Inferior parietal cortex (tissue), 1 donor: Measurements from ENCODE around the gene C11orf68.
"Not testable (repeated sequence)": the region's sequence is repeated elsewhere in the genome, so short reads cannot be mapped to it uniquely, and the experiment has no call there.

ENCODE experiments used
- DNase-seq: peaks from one replicate; pipeline ENCODE4 v3.0.0-alpha.2; 2016; ENCODE audit errors: extremely low spot score

The C11orf68 gene

DNA sequence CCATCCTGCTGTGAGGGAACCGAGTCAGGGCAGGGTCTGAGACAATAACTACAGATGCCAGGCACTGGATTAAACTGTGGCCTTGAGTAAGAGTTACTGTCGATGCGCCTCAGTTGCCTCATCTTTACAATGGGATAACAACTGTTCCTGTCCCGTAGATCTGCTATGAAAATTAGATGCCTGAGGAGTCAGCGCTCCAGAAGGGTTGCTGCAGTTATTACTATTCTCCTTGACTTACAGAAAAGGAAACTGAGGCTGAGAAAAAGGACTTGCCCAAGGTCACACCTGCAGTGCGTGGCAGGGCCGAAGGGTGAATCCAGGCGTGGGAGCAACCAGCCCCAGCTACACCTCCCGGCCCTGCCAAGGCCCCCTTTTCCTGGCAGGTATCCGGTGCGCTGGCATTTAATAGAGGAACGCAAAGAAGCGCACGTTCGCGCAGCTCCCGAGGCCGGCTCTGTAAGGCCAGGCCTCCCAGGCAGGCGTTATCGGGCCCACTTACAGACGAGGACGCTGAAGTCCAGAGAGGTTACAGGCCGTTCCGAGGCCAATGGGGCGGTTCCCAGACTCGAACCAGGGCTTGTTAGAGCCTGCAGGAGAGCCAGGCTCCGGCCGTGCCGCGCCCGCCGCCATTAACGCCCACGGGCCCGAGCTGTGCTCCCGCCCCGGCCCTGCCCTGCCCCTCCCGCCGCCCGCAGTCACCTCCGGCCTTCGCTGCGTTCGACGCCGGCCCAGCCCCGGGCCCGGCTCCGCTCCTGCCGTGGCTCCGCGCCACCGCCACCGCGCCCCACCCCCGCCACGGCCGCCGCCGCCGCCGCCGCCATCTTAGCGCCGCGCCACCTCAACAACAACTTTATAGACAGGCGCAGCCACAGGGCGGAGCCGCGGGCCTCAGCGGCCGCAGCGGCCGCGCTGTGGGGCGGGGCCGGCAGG lies at the start of gene C11orf68:
C11orf68 (minus strand) TSS at position 852 of the 930 bp plus-strand sequence; CDS start at position 821, 31 bp downstream.
- DNase-seq: peak; percentile 29

DNA sequence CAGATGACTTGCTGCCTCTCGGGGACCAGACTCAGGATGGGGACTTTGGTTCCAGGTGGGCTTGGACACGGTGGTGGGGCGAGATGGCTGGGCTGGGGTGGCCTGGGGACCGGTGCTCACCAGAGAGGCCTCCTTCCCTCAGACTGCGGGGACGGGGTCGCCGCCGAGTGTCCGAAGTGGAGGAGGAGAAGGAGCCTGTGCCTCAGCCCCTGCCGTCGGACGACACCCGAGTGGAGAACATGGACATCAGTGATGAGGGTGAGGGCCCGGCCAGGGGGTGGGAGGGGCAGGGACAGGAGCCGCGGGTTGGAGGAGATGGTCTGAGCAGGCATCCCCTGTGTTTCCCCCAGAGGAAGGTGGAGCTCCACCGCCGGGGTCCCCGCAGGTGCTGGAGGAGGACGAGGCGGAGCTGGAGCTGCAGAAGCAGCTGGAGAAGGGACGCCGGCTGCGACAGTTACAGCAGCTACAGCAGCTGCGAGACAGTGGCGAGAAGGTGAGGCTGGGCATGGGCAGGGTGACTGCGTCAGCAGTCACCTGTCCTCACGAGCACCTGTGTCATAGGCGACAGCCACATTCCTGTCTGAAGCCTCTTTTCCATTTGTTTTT lies 48.6 kb upstream of the C11orf68 start:
- DNase-seq: no peak

DNA sequence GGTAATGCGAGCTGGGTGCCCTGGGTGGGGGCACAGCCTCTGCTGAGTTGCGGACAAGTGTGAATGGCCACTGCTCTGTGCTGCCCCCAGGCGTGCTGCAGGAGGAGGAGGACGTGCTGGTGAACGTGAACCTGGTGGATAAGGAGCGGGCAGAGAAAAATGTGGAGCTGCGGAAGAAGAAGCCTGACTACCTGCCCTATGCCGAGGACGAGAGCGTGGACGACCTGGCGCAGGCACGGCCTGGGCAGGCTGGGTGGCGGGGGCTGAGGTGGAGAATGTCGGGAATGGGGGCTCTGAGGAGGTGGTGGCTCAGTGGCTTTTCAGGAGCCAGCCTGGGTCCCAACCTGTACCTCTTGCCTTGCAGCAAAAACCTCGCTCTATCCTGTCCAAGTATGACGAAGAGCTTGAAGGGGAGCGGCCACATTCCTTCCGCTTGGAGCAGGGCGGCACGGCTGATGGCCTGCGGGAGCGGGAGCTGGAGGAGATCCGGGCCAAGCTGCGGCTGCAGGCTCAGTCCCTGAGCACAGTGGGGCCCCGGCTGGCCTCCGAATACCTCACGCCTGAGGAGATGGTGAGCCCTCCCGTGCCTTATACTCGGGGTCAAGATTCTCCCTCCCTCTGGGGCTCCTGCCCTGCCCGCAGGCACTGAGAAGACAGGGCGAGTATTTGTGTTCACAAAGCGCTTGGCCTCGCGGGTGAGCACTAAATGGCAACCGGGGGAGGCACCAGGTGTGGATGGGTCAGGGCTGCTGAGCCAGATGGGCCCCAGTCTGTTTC lies 47.3 kb upstream of the C11orf68 start:
- DNase-seq: no peak

DNA sequence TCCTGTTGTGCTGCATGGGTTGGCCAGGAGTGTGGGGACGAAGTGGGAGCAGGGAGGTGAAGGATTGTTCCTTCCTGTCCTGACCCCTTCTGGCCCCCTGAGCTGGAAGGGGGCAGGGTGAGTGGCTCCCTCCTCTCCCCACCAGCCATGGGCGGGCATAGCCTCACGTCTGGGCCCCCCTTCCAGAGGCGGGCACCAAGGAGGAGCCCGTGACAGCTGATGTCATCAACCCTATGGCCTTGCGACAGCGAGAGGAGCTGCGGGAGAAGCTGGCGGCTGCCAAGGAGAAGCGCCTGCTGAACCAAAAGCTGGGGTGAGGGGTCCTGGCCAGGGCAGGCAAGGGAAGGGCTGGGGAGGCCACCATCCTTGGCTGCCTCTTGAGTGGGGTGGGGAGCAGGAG lies 46.0 kb upstream of the C11orf68 start:
- DNase-seq: no peak

DNA sequence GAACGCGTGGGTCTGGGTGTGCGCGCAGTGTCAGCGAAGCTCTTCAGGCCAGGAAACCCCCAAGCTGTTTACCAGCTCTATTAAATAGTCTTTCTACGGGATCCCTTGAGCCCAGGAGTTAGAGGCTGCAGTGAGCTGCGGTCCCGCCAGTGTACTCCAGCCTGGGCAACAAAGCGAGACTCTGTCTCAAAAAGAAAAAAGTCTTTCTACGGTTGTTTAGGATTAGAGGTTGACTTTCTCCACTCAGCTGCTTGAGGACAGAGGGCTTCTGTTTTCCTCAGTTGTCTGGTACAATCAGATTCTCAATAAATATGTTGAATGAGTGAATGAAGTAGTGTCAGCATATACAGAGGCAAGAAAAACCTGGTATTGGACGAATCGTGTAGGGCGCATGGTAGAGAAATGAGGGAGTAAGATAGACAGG lies 43.3 kb upstream of the C11orf68 start:
- DNase-seq: no peak

DNA sequence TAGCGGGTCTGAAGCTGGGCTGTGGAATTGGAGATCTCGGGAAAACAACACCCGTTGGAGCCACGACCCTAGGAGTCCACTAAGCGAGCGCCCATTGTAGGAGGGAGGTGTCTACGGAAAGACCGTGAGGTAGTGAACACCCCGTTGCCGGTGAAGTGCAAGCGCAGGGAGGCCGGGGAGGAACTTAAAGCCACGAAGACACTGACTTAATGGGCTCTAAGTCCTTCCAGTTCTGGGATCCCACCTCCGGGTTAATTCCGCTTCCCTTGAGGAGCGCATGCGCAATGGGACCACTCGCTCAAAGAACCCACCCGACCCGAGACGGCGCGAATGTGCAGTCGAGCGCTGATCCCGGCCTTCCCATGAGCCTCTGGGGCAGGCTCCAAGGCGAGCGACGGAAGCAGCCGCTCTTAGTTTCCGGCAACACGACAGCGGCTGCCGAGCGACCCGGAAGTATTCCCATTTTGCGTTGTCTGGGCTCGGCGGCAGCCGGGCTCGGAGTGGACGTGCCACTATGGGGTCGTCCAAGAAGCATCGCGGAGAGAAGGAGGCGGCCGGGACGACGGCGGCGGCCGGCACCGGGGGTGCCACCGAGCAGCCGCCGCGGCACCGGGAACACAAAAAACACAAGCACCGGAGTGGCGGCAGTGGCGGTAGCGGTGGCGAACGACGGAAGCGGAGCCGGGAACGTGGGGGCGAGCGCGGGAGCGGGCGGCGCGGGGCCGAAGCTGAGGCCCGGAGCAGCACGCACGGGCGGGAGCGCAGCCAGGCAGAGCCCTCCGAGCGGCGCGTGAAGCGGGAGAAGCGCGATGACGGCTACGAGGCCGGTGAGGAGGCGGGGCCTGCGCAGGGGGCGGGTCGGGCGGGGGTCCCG lies 42.6 kb upstream of the C11orf68 start, which contains the start of gene SART1:
SART1 (plus strand) TSS at position 468 of the 874 bp plus-strand sequence; CDS start at position 515, 47 bp downstream.
- peak; percentile 99 for DNase-seq

DNA sequence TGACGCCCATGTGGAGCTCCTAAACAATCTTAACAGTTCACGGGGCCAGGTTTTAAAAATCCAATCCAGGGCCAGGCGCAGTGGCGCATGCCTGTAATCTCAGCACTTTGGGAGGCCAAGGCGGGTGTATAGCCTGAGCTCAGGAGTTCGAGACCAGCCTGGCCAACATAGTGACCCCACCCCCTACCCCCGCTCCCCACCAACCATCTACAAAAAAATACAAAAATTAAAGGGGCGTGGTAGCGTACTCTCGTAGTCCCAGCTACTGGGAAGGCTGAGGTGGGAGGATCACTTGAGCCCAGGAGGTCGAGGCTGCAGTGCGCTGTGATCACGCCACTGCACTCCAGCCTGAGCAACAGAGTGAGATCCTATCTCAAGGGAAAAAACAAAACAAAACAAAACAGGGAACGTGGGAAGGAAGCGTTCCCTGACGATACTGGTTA lies 42.0 kb upstream of the C11orf68 start:
- no peak for DNase-seq

DNA sequence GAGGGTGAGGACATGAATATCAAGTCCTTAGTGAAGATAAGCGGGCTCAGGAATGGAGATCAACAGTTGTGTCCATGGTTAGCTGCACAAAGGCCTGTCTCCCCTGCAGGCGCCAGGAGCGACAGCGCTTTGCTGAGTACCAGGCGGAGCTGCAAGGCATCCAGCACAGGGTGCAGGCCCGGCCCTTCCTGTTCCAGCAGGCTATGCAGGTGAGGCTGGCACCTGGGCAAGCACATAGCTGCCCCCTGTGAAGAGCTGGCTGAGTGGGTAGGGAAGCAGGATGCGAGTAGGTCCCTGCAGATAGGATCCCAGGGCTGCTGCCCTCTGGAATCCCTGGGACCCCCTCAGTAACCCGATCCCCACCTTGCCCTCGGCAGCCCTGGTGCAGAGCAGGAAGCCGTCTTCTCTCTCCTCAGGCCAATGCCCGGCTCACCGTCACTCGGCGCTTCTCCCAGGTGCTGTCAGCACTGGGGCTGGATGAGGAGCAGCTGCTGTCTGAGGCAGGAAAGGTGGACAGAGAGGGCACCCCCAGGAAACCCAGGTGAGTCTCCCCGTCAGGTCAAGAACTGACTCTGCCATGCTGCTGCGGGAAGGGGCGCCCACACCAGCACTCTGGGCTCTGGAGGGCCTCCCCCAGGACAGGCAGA lies 40.0 kb upstream of the C11orf68 start:
- DNase-seq: no peak

DNA sequence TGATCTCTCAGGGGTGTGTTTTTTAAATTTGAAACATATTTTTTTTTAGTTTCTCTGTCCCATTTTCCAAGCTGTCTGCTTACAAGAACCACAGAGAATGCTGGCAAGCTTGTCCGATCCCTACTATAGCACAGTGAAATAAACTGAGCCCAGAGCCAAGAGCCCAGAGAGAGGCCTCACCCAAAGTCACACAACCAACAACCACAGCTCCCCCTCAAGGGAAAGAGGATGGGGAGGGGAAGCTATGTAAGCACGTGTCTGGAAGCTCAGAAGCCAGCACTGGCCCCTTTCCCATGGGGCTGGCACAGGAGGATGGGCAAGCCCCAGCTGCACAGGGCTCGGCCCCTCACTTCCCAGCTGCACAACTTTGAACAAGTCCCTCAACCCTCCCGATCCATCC lies 39.4 kb upstream of the C11orf68 start:
- no peak for DNase-seq

DNA sequence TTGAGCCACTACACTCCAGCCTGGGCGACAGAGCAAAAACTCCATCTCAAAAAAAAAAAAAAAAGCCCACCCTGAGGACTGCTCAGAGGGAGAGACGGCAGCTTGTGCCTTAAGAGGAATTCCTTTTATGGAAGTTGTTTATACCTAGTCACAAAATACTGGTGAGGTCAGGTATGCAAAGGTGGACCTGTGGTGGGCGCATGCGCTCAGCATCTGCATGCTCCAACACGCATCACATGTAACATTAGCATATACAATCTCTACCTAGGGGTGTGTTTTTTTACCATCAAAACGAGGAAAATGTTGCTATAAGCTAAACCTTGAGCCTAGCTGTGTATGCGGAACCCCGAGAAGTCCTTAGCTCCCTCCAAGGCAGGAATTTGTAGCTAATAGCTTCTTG lies 35.9 kb upstream of the C11orf68 start:
- DNase-seq: no peak

DNA sequence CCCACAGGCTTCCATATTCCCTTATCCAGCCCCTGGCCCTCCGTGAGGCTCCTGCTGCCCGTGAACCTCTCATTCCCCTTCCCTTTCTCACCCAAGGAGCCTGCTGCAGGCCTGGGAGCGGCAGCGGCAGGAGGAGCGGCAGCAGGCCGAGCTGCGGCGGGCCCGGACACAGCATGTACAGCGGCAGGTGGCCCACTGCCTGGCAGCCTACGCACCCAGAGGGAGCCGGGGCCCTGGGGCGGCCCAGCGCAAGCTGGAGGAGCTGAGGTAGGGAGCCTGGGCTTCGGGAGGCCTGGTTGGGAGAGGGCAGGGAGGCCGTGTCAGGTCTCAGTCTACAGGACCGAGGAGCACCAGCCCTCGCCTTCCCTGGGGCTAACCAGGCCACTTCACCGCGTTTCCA lies 34.6 kb upstream of the C11orf68 start:
- DNase-seq: no peak

DNA sequence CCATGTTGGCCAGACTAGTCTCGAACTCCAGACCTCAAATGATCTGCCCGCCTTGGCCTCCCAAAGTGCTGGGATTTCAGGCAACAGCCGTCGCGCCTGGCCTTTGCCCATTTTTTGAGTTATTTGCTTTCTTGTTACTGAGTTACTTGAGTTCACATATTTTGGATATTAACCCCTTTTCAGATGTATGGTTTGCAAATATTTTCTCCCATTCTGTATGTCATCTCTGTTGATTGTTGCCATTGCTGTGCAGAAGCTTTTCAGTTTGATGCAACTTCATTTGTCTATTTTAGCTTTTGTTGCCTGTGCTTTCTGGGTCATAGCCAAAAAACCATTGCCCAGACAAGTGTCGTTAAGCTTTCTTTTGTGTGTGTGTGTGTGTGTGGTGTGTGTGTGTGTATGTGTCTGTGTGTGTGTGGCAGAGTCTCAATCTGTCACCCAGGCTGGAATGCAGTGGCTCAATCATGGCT lies 33.2 kb upstream of the C11orf68 start:
- DNase-seq: no peak

DNA sequence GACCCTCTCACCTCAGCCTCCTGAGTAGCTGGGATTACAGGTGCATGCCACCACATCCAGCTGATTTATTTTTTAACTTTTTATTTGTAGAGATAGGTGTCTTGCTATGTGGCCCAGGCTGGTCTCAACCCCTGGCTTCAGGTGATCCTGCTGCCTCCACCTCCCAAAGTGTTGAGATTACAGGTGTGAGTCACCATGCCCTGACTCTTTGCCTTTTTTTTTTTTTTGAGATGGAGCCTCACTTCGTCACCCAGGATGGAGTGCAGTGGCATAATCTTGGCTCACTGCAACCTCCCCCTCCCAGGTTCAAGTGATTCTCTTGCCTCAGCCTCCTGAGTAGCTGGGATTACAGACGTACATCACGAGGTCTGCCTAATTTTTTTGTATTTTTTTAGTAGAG lies 32.8 kb upstream of the C11orf68 start:
- DNase-seq: not testable (repeated sequence)

DNA sequence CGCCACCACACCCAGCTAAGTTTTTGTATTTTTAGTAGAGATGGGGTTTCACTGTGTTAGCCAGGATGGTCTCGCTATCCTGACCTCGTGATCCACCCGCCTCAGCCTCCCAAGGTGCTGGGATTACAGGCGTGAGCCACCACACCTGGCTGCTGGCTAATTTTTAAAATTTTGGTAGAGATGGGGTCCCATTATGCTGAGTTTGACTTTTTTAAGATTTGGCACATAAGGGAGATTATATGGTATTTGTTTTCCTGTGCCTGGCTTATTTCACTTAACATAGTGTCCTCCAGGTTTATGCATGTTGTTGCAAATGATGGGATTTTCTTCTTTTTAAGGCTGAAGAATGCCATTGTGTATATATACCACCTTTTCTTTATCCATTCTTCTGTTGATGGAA lies 31.8 kb upstream of the C11orf68 start:
- DNase-seq: not testable (repeated sequence)

DNA sequence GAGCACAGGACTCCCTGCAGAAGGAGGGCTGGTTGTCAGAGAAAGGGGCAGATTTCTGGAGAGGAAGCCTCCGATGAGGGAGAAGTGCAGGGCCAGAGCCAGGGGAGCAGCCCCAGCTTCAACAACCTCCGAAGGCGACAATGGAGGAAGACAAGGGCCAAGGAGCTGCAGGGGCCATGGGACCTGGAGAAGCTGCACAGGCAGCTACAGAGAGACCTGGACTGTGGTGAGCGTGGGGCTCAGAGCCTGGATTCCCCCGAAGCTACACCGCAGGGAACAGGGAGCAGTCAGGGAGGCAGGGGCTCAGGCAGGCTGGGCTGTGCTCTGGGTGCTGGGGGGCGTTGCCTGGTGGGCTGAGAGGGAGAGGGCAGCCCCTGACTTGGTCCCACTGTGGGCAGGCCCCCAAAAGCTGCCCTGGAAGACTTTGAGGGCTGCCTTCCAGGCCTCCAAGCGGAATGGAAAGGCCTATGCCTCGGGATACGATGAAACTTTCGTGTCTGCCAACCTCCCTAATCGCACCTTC lies 28.8 kb upstream of the C11orf68 start:
- DNase-seq: no peak

DNA sequence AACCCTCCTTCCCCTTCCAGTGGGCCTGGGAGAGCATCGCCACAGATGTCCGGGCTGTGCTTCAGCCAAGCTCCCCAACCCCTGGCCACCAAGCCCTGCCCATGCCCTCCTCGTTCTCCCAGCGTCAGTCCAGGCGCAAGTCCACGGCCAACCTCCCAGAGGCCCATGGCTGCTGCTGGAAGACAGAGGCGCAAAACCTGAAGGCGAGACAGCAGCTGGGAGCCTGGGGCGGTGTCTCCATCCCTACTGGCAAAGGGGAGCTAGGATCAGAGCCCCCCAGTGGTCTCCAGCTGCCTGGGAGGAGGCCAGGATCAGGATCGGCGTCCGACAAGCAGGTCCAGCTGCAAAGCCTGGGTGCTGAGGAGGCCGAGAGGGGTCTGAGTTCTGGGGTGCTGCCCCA lies 28.3 kb upstream of the C11orf68 start:
- no peak for DNase-seq

DNA sequence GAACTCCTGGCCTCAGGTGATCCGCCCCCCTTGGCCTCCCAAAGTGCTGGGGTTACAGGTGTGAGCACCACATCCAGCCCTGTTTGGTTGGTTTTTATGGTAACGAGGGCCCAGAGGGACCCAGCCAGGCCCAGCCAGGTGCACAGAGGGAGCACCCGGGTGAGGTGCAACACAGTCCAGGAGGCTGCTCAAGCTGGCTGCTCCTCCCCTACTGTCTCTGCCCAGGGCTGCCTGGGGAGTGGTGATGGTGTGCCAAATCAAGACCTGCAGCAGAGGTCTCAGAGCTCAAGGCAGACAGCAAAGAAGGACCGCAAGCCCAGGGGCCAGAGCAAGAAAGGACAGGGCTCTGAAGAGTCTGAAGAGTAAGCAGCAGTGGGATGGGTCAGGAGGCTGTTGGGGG lies 27.8 kb upstream of the C11orf68 start:
- no peak for DNase-seq

DNA sequence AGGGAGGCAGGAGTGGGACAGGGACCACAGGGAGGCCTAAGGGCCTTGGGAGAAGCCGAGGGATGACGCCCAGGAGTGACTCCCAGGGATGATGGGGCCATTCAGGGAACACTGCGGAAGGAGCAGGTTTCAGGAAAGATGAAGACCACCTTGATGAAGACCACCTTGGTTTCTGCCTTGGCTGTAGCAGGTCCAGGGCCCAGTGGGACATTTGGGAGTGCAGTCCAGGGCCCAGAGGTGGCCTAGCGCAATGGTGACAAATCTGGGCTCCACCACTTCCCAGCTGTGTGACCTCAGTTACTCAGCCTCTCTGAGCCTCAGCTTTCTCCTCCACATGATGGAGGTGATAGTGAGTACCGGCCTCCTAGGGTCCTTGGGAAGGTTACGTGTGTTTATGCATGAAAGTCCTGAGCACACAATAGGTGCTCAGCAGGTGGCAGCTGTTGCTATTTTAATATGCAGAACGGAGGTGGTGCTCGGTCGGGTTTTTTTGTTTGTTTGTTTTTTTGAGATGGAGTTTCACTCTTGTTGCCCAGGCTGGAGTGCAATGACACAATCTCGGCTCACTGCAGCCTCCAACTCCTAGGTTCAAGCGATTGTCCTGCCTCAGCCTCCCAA lies 27.2 kb upstream of the C11orf68 start:
- no peak for DNase-seq

DNA sequence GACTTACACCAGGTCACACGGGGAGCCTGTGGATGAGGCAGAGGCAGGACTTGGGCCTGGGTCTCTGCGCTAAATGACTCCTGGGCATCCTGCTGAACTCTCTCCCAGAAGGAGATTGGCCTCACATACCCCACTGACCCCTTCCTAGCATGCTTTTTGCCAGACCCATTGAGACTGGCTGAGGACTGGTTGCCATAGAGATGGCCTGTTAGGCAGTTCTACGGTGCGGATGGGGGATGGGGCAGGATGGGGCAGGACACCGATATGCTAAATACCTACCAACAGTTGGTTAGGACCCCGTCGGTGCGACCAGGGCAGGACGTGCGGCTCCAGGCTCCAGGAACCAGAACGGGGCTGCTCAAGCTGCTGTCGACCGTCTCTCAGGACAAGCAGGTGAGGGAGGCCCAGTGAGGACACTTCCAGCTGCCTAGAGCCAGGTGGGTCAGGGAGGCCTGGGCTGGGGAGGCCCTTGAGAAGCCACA lies 26.6 kb upstream of the C11orf68 start, which contains the start of gene TSGA10IP:
TSGA10IP (plus strand) TSS at position 51 of the 482 bp plus-strand sequence; CDS start at position 247, 196 bp downstream.
- DNase-seq: no peak
